Gastroesophageal sphincter (tissue), 4 donors: ENCODE measurements around the gene CD226. TPM values are rescaled to one million over a fixed set of nuclear protein-coding genes. Genes with fewer than 3 reads are reported as not detected.

Experiments
- ATAC-seq: fragments of 150-250 bp; one replicate; pipeline ENCODE4 v1.9.1; 2016; ENCODE audit warnings: mild to moderate bottlenecking, moderate library complexity
- H3K27ac ChIP-seq, 4 donors: fragments of 200-600 bp; sonication (generic) in 3 of 4; 1 replicate in 3 of 4; 2 replicates in 1 of 4; pipeline ENCODE4 v1.5.1; 2016 to 2019
- H3K27me3 ChIP-seq: fragments of 200-600 bp; sonication (generic); one replicate; pipeline ENCODE4 v1.5.1; 2019
- H3K36me3 ChIP-seq, 2 donors: fragments of 200-600 bp; sonication (generic); one replicate each; pipeline ENCODE4 v1.5.1; 2019; ENCODE audit warnings: control low read depth in 1 of 2
- H3K4me1 ChIP-seq, 3 donors: fragments of 200-600 bp; sonication (generic); 1 replicate in 2 of 3; 2 replicates in 1 of 3; pipeline ENCODE4 v1.5.1; 2016 to 2019; ENCODE audit warnings: control low read depth in 2 of 3
- H3K4me3 ChIP-seq, 2 donors: fragments of 200-600 bp; sonication (generic); one replicate each; pipeline ENCODE4 v1.5.1; 2019; ENCODE audit warnings: mild to moderate bottlenecking in 1 of 2, moderate library complexity in 1 of 2
- H3K9me3 ChIP-seq, 3 donors: fragments of 200-600 bp; sonication (generic); one replicate each; pipeline ENCODE4 v1.5.1; 2017 to 2019; ENCODE audit warnings: control low read depth in 2 of 3
- EP300 ChIP-seq: sonication (generic); formaldehyde crosslinking; IDR thresholded peaks from one replicate; pipeline ENCODE4 v1.6.1; 2017; ENCODE audit warnings: antibody characterized with exemption, mild to moderate bottlenecking
- POLR2A ChIP-seq, 2 donors: fragments of 450-650 bp; IDR thresholded peaks; one replicate each; pipeline ENCODE4 v1.6.1; 2017; ENCODE audit warnings: antibody characterized with exemption in 2 of 2, mild to moderate bottlenecking in 2 of 2, moderate library complexity in 1 of 2
- POLR2AphosphoS5 ChIP-seq: sonication (generic); formaldehyde crosslinking; IDR thresholded peaks from one replicate; pipeline ENCODE4 v1.6.1; 2017; ENCODE audit warnings: antibody characterized with exemption
- WGBS, 2 donors: methylation state at CpG; one replicate each; pipeline ENCODE4 v1.1.5; 2018; ENCODE audit warnings: low coverage in 1 of 2; 5-methylcytosine and 5-hydroxymethylcytosine counted together
- total RNA-seq, 4 donors: library from RNA; depleted of rRNA; stranded (reverse); fragments of >200 nt; gene quantifications; one replicate each; pipeline ENCODE4 v1.1.0, GENCODE V29; 2016
- TF ChIP-seq, protein P1 (sequence below), 4 experiments: fragments of 200-600 bp in 2 of 4; fragments of 450-650 bp in 2 of 4; sonication (generic) in 1 of 4; IDR thresholded peaks; one replicate each; pipeline ENCODE4 v1.5.1; 2017 to 2019; ENCODE audit warnings: antibody characterized with exemption in 4 of 4, mild to moderate bottlenecking in 2 of 4, moderate library complexity in 2 of 4

The CD226 gene
- total RNA-seq, 4 donors from 2014 or later: 0.66 to 2.8 (median 0.87) TPM

DNA sequence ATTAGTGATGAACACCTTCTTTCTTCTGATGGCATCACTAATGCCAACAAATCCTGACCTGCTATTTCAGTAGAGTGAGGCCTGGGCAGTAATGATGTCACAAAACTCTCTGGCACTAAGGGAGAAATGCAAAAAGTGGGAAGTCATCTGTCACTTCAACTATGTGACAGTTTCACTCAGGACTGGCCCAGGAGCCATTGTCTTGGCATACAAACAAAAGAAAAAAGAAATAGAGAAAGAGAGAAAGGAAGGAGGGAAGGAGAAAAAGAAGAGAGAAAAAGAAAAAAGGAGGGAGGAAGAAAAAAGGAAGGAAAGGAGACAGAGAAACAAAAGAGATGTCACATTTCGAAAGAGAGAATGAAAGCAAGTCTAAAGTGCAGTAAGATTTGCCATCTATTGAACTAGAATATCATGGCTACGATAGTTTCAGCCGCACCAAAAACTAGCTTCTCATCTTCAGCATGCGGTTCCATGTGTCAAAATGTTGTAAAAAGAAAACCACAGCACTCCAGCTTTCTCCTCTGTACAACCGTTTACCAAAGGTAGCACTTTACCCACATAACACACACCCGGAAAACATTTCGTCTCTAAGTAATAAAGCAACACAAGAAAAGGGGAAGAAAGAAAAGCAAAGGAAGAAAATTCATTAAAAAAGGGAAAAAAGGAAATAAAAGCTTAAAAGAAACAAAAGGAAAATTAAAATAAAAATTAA lies 50.1 kb downstream of the CD226 start:
- 81 to 87% methylated on average over 5 of the region's 7 CpGs for WGBS, 2 donors
- H3K4me3 ChIP-seq: no peak overlapping the region
- no peak for ATAC-seq
- TF ChIP-seq POLR2AphosphoS5 (no peak), POLR2A (IDR thresholded peaks at IDR 0.05) (no peak), EP300 (no peak)
- TF ChIP-seq, protein P1, sequence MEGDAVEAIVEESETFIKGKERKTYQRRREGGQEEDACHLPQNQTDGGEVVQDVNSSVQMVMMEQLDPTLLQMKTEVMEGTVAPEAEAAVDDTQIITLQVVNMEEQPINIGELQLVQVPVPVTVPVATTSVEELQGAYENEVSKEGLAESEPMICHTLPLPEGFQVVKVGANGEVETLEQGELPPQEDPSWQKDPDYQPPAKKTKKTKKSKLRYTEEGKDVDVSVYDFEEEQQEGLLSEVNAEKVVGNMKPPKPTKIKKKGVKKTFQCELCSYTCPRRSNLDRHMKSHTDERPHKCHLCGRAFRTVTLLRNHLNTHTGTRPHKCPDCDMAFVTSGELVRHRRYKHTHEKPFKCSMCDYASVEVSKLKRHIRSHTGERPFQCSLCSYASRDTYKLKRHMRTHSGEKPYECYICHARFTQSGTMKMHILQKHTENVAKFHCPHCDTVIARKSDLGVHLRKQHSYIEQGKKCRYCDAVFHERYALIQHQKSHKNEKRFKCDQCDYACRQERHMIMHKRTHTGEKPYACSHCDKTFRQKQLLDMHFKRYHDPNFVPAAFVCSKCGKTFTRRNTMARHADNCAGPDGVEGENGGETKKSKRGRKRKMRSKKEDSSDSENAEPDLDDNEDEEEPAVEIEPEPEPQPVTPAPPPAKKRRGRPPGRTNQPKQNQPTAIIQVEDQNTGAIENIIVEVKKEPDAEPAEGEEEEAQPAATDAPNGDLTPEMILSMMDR (IDR thresholded peaks at IDR 0.05): no peak
- no peaks in the 10 kb centered on the region for H3K27me3 ChIP-seq
- no peaks in the 10 kb centered on the region for H3K36me3 ChIP-seq
- no peaks in the 10 kb centered on the region for H3K4me1 ChIP-seq
- H3K27ac ChIP-seq: no peak overlapping the region
- no peaks in the 10 kb centered on the region for H3K9me3 ChIP-seq

DNA sequence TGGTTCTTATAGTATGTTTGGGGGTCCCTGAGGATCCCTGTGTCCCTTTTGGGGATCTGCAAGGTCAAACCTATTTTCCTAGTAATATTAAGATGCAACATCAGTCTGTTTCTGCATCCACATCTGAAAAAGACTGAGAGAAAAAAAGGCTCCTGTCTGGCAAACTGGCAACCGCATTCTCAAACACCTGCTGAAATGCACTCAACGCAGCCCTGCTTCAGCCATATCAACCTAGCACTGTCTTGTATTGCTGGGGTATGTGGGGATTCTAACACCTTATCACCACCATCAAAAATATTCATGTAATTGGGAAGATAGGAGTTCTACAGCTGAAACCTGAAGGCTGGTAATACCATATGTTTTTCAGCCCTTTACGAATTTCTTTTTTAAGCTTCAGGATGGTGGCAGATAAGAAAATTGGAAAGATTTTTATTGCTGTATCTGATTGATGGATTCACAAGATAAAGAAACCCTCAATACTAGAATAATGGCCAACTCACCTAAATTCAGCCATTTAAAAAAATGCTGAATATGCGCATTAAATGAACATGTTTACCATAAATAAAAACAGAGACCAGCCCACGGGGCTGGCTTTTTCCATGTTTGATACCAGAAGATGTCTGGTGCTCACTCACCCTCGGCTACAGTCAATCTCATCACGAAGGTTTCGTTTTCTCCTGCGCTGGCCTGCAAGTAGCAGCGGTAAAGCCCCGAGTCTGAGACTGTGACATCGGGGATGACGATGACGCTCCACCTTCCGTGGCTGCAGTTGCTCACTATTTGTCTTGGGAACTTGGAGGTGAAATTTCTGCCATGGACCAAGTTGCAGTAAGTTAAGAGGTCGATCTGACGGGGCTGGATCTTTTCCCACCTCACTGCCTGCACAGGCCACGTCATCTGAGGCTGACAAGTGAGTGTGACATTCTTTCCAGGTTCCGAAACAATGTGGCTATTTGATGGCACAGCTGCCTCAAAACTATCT lies 52.3 kb downstream of the CD226 start:
- Histone ChIP-seq H3K27me3 (no peaks in the 10 kb centered on the region), H3K4me1 (no peaks in the 10 kb centered on the region), H3K27ac (no peak overlapping the region), H3K9me3 (no peaks in the 10 kb centered on the region), H3K36me3 (no peaks in the 10 kb centered on the region), H3K4me3 (no peak overlapping the region)
- WGBS, 2 donors: 84 to 88% methylated on average over 14 to 19 of the region's 19 CpGs
- no peak for TF ChIP-seq EP300
- TF ChIP-seq, protein P1 (IDR thresholded peaks at IDR 0.05): no peak
- TF ChIP-seq POLR2A (IDR thresholded peaks at IDR 0.05): no peak
- TF ChIP-seq POLR2AphosphoS5: no peak
- ATAC-seq: no peak

DNA sequence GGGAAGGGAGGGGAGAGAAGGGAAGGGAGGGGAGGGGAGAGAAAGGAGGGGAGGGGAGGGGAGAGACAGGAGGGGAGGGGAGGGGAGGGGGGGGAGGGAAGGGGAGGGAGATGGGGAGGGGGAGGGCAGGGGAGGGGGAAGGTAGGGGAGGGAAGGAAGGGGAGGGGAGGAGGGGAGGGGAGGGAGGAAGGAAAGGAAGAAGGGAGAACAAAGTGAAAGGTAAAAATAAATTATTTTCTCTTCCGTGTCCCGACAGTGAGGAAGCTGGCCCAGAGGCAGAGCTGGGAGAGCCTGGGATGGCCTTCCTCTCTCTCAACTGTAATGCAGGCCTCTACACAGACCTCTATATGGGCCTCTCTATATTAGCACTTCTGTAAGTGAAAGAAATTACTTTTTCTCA lies 53.2 kb downstream of the CD226 start:
- Histone ChIP-seq H3K36me3 (no peaks in the 10 kb centered on the region), H3K27ac (no peak overlapping the region), H3K27me3 (no peaks in the 10 kb centered on the region), H3K9me3 (no peaks in the 10 kb centered on the region), H3K4me1 (no peaks in the 10 kb centered on the region), H3K4me3 (no peak overlapping the region)
- TF ChIP-seq EP300: no peak
- TF ChIP-seq POLR2A (IDR thresholded peaks at IDR 0.05): no peak
- TF ChIP-seq POLR2AphosphoS5: no peak
- TF ChIP-seq, protein P1 (IDR thresholded peaks at IDR 0.05): no peak
- 94 to 96% methylated on average over 2 of the region's 2 CpGs for WGBS, 2 donors
- ATAC-seq: no peak

DNA sequence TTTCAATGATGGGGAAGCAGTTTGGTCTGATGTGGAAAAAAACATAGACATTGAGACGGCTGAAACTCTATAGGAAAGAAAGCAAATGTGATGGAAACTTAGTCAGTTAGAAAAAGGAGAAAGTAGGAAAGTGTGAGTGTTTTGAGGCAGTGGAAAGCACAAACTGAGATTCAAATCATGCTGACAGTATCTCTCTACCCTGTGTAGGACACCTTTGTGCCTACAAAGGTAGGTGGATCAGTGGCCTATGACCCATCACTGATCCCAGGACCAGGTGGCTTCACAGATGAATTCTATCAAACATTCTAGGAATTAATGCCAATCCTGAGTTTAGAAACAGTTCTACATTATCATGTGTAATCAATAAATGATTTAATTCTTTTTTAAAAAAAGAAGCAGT lies 57.1 kb downstream of the CD226 start:
- no peaks in the 10 kb centered on the region for H3K36me3 ChIP-seq
- H3K9me3 ChIP-seq: no peaks in the 10 kb centered on the region
- TF ChIP-seq, protein P1 (IDR thresholded peaks at IDR 0.05): no peak
- TF ChIP-seq POLR2A (IDR thresholded peaks at IDR 0.05): no peak
- no peak for TF ChIP-seq EP300
- TF ChIP-seq POLR2AphosphoS5: no peak
- no peak overlapping the region for H3K4me3 ChIP-seq
- 94 to 100% methylated on average over 1 of the region's 1 CpG for whole genome bisulfite sequencing, 2 donors
- H3K4me1 ChIP-seq: no peaks in the 10 kb centered on the region
- H3K27ac ChIP-seq: no peak overlapping the region
- ATAC-seq: no peak
- no peaks in the 10 kb centered on the region for H3K27me3 ChIP-seq
